Lung (tissue), 12 donors: Measurements from ENCODE around the gene OR4B1. TPM values are rescaled to one million over a fixed set of nuclear protein-coding genes. Genes with fewer than 3 reads are reported as not detected.
"Not testable (repeated sequence)": the region's sequence is repeated elsewhere in the genome, so short reads cannot be mapped to it uniquely, and the experiment has no call there.

Experiments used
- ATAC-seq: fragments of 200-7000 bp; cut with Tn5 transposase; one replicate; pipeline ENCODE4 v1.9.1; 2020; ENCODE audit warnings: moderate number of reproducible peaks; ENCODE audit not compliant: insufficient read depth, low FRiP score
- DNase-seq, 3 donors: peaks; one replicate each; pipeline ENCODE4 v3.0.0-alpha.2; 2013 to 2017
- H3K27ac ChIP-seq, 2 donors: one replicate each; pipeline ENCODE4 v1.5.1; 2013; ENCODE audit warnings: mild to moderate bottlenecking in 2 of 2, moderate library complexity in 2 of 2, control low read depth in 1 of 2, inconsistent platforms in 1 of 2, low read depth in 1 of 2, low read length in 1 of 2
- H3K27me3 ChIP-seq, 3 donors: one replicate each; pipeline ENCODE4 v1.5.1; 2013; ENCODE audit warnings: low read length in 2 of 3; ENCODE audit not compliant: control insufficient read depth in 3 of 3, insufficient read depth in 3 of 3
- H3K36me3 ChIP-seq, 4 donors: one replicate each; pipeline ENCODE4 v1.5.1; 2013; ENCODE audit warnings: low read length in 4 of 4, mild to moderate bottlenecking in 1 of 4, moderate library complexity in 1 of 4; ENCODE audit not compliant: control insufficient read depth in 4 of 4, insufficient read depth in 4 of 4
- H3K4me1 ChIP-seq, 5 donors: one replicate each; pipeline ENCODE4 v1.5.1; 2013; ENCODE audit warnings: low read length in 5 of 5, mild to moderate bottlenecking in 2 of 5, moderate library complexity in 1 of 5; ENCODE audit not compliant: control insufficient read depth in 5 of 5, insufficient read depth in 5 of 5
- H3K4me3 ChIP-seq: one replicate; pipeline ENCODE4 v1.5.1; 2013; ENCODE audit warnings: mild to moderate bottlenecking, control low read depth, moderate library complexity
- H3K9ac ChIP-seq, 2 donors: one replicate each; pipeline ENCODE4 v1.5.1; 2013; ENCODE audit warnings: low read length in 2 of 2, control low read depth in 1 of 2; ENCODE audit not compliant: insufficient read depth in 1 of 2
- H3K9me3 ChIP-seq, 4 donors: one replicate each; pipeline ENCODE4 v1.5.1; 2013; ENCODE audit warnings: low read length in 3 of 4, mild to moderate bottlenecking in 1 of 4, moderate library complexity in 1 of 4; ENCODE audit not compliant: control insufficient read depth in 4 of 4, insufficient read depth in 3 of 4
- WGBS, 2 donors: extraction: QIAGEN DNeasy Blood & Tissue Kit; methylation state at CpG; one replicate each; pipeline ENCODE4 v1.1.7; 2013; 5-methylcytosine and 5-hydroxymethylcytosine counted together
- polyA plus RNA-seq, 2 donors: library from polyadenylated mRNA; stranded (reverse); fragments of 200-250 nt; gene quantifications; one replicate each; pipeline ENCODE4 v1.2.1, GENCODE V29; 2013
- total RNA-seq, 2 donors: library from RNA; depleted of rRNA in 1 of 2; stranded (reverse); fragments of >200 nt in 1 of 2; gene quantifications; one replicate each; pipeline ENCODE4 v1.2.1, GENCODE V29; 2014 to 2021
- TF ChIP-seq, protein P1 (sequence below): IDR thresholded peaks from 2 replicates; pipeline ENCODE4 v1.5.1; 2012; ENCODE audit warnings: mild to moderate bottlenecking; ENCODE audit errors: control extremely low read depth, extremely low read depth
- donor health status: control.
- donor health status: control.
- donor health status: Bipolar disorder and iron deficiency.
- donor health status: healthy.
- donor health status: DM: yes; HTN: yes; CAD: no.

Gene OR4B1
- total and polyA plus RNA-seq, 4 donors = not detected

DNA sequence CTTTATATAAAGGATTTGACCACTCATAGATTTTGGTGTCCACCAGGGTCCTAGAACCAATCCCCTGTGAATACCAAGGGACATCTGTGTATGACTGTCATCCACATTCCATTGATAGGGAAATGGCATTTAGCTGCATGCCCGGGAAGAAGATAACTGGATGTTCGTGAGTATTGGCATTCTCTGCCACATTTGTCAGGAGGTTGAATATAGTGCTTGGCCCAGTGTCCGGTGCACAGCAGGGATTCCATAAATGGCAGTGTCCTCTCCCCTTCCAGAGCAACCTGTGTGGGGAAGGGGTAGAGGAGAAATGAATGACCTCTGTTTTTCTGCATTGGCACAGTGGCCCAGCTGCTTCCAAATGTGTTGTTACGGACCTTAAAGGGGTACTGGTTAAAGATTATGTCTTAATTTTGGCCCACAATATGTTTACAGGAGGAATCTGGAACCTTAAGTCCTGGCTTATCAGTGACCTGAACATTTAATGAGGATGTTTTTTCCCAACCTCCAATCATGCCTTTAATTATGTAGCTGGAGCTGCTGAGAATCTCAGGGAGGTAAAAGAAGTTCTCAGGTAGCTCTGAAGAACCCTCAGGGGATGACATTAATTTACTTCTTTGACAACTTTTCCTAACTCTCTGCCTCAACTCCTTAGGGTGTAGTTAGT lies 33.6 kb upstream of the OR4B1 start:
- Histone ChIP-seq H3K4me1 (no peaks in the 10 kb centered on the region), H3K36me3 (no peaks in the 10 kb centered on the region), H3K27me3 (no peaks in the 10 kb centered on the region), H3K9me3 (no peaks in the 10 kb centered on the region), H3K9ac (no peak overlapping the region), H3K4me3 (no peak overlapping the region), H3K27ac (peak overlapping the region in 1 of 2 donors; percentile 61)
- ATAC-seq (no peak), DNase-seq (no peak)
- WGBS, 2 donors = 78 to 81% methylated on average over 4 of the region's 4 CpGs
- TF ChIP-seq, protein P1, sequence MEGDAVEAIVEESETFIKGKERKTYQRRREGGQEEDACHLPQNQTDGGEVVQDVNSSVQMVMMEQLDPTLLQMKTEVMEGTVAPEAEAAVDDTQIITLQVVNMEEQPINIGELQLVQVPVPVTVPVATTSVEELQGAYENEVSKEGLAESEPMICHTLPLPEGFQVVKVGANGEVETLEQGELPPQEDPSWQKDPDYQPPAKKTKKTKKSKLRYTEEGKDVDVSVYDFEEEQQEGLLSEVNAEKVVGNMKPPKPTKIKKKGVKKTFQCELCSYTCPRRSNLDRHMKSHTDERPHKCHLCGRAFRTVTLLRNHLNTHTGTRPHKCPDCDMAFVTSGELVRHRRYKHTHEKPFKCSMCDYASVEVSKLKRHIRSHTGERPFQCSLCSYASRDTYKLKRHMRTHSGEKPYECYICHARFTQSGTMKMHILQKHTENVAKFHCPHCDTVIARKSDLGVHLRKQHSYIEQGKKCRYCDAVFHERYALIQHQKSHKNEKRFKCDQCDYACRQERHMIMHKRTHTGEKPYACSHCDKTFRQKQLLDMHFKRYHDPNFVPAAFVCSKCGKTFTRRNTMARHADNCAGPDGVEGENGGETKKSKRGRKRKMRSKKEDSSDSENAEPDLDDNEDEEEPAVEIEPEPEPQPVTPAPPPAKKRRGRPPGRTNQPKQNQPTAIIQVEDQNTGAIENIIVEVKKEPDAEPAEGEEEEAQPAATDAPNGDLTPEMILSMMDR = no peak

DNA sequence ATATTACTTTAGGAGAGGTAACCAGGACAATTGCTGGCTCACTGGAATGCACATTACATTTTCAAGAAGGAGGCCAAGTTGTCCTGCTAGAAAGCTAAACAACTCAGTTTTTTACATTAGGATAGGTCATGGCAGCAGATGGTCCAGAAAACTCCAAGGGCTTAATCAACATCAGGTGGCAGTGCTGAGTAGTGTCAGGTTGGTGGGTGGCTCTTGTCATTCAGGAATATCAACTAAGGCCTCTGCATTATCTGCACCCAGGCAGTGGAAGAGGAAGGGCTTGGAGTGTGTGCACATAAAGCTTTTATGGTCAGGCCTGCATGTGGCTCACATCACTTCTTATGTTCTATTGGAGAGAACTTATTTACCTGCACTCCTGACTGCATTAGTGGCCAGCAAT lies 32.2 kb upstream of the OR4B1 start:
- H3K27ac ChIP-seq = no peak overlapping the region
- no peak for DNase-seq
- no peak overlapping the region for H3K9ac ChIP-seq
- no peaks in the 10 kb centered on the region for H3K4me1 ChIP-seq
- H3K27me3 ChIP-seq = no peaks in the 10 kb centered on the region
- ATAC-seq = no peak
- H3K9me3 ChIP-seq = no peaks in the 10 kb centered on the region
- TF ChIP-seq, protein P1 = no peak
- H3K4me3 ChIP-seq = no peak overlapping the region
- H3K36me3 ChIP-seq = no peaks in the 10 kb centered on the region

DNA sequence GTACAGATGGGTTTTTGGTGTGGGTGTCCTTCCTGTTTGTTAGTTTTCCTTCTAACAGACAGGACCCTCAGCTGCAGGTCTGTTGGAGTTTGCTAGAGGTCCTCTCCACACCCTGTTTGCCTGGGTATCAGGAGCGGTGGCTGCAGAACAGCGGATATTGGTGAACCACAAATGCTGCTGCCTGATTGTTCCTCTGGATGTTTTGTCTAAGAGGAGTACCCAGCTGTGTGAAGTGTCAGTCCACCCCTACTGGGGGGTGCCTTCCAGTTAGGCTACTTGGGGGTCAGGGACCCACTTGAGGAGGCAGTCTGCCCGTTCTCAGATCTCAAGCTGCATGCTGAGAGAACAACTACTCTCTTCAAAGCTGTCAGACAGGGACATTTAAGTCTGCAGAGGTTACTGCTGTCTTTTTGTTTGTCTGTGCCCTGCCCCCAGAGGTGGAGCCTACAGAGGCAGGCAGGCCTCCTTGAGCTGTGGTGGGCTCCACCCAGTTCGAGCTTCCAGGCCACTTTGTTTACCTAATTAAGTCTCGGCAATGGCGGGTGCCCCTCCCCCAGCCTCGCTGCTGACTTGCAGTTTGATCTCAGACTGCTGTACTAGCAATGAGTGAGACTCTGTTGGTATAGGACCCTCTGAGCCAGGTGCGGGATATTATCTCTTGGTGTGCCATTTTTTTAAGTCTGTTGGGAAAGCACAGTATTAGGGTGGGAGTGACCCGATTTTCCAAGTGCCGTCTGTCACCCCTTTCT lies 25.5 kb upstream of the OR4B1 start:
- H3K27me3 ChIP-seq, H3K9me3 ChIP-seq, H3K4me3 ChIP-seq, DNase-seq, ATAC-seq, H3K36me3 ChIP-seq, H3K9ac ChIP-seq, H3K4me1 ChIP-seq, H3K27ac ChIP-seq: not testable (repeated sequence)
- 62 to 69% methylated on average over 10 of the region's 10 CpGs for WGBS, 2 donors

DNA sequence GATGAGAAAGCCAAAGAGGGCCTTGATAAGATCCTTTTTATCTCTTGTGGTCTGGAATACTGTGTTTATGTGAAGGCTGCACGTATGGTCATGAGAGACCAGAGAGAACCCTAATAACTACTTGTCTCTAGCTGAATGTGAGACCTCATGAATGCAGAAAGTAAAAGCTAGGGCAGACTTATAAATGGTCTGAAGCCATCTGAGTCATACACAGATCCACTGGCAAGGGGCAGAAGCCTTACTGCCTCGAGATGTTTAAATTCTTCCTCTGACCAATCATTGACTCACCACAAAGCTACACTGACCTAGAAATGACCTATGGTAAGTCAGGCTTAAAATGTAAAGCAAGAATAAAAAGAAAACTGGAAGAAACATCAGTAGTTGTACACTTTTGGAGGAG lies 22.7 kb upstream of the OR4B1 start:
- no peaks in the 10 kb centered on the region for H3K36me3 ChIP-seq
- peaks cover 0 to 14% (median 8%) of the 10 kb centered on the region in 4 donors for H3K9me3 ChIP-seq
- WGBS, 2 donors = 62 to 76% methylated on average over 2 of the region's 2 CpGs
- no peak overlapping the region for H3K9ac ChIP-seq
- no peaks in the 10 kb centered on the region for H3K27me3 ChIP-seq
- no peaks in the 10 kb centered on the region for H3K4me1 ChIP-seq
- DNase-seq (no peak), ATAC-seq (no peak)
- no peak overlapping the region for H3K4me3 ChIP-seq
- H3K27ac ChIP-seq = no peak overlapping the region
- TF ChIP-seq, protein P1 = no peak
